HFFc6 (cell line): ENCODE data around the gene OSGEP. TPM values are rescaled to one million over a fixed set of nuclear protein-coding genes. Genes with fewer than 3 reads are reported as not detected.
"Not testable (repeated sequence)": the region's sequence is repeated elsewhere in the genome, so short reads cannot be mapped to it uniquely, and the experiment has no call there.

Experiments
- DNase-seq: peaks from one replicate; pipeline ENCODE4 v3.0.0-alpha.2; 2018
- H3K27ac Mint-ChIP-seq: 2 replicates; pipeline ENCODE4 v1.8.0; 2020; ENCODE audit warnings: mild to moderate bottlenecking, mixed read lengths
- H3K27me3 Mint-ChIP-seq: 2 replicates; pipeline ENCODE4 v1.8.0; 2021; ENCODE audit warnings: mild to moderate bottlenecking, moderate library complexity, mixed read lengths; ENCODE audit not compliant: insufficient read depth
- H3K36me3 Mint-ChIP-seq: 2 replicates; pipeline ENCODE4 v1.8.0; 2021; ENCODE audit warnings: low read depth, mixed read lengths
- H3K4me1 Mint-ChIP-seq: 2 replicates; pipeline ENCODE4 v1.8.0; 2020; ENCODE audit warnings: low read depth, mixed read lengths
- H3K4me3 Mint-ChIP-seq: 2 replicates; pipeline ENCODE4 v1.8.0; 2020; ENCODE audit warnings: mild to moderate bottlenecking, moderate library complexity, mixed read lengths
- H3K9me3 Mint-ChIP-seq: 2 replicates; pipeline ENCODE4 v1.8.0; 2020; ENCODE audit warnings: mild to moderate bottlenecking, mixed read lengths
- total RNA-seq, 6 experiments: library from RNA; stranded (reverse); fragmentation: NEBNext Ultra II Directional; extraction: Animal tissue kit (Norgen Biotek cat#: 25700); gene quantifications; 2 replicates in 1 of 6; 3 replicates in 5 of 6; pipeline ENCODE4 v1.2.3, GENCODE V29; 2021
- TF ChIP-seq, protein P1 (sequence below): fragments of 200-600 bp; sonication (generic); IDR thresholded peaks from 2 replicates; pipeline ENCODE4 v1.5.0; 2021; ENCODE audit warnings: antibody characterized with exemption, mild to moderate bottlenecking

OSGEP gene
- total RNA-seq, 6 experiments from 2014 or later: 26.4 to 33.8 (median 30.7) TPM

- H3K4me1 Mint-ChIP-seq: no peaks in the 10 kb centered on the region
- H3K9me3 Mint-ChIP-seq: no peaks in the 10 kb centered on the region
- H3K27me3 Mint-ChIP-seq: no peaks in the 10 kb centered on the region; the same call in 1 of the 2 replicates
- H3K27ac Mint-ChIP-seq: no peak overlapping the region
- H3K4me3 Mint-ChIP-seq: no peak overlapping the region
- TF ChIP-seq, protein P1, sequence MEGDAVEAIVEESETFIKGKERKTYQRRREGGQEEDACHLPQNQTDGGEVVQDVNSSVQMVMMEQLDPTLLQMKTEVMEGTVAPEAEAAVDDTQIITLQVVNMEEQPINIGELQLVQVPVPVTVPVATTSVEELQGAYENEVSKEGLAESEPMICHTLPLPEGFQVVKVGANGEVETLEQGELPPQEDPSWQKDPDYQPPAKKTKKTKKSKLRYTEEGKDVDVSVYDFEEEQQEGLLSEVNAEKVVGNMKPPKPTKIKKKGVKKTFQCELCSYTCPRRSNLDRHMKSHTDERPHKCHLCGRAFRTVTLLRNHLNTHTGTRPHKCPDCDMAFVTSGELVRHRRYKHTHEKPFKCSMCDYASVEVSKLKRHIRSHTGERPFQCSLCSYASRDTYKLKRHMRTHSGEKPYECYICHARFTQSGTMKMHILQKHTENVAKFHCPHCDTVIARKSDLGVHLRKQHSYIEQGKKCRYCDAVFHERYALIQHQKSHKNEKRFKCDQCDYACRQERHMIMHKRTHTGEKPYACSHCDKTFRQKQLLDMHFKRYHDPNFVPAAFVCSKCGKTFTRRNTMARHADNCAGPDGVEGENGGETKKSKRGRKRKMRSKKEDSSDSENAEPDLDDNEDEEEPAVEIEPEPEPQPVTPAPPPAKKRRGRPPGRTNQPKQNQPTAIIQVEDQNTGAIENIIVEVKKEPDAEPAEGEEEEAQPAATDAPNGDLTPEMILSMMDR: no peak
- DNase-seq: no peak
- peaks cover 33% of the 10 kb centered on the region for H3K36me3 Mint-ChIP-seq
Measured at GRCh38 chr14:20446889-20447288, 7.7 kb downstream of the OSGEP start.

DNA sequence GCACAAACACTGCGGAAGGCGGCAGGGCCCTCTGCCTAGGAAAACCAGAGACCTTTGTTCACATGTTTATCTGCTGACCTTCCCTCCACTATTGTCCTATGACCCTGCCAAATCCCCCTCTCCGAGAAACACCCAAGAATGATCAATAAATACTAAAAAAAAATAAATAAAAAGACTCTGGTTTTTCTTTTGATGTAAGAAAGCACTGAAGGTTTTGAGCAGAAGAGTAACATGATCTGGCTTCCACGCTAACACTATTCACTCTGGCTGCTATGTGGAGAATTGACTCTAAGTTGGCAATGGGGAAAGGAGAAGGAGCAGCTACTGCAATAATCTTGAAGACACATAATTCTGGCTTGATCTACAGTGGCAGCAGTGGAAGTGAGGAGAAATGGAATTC is 11.0 kb downstream of the OSGEP start:
- H3K27me3 Mint-ChIP-seq, H3K4me3 Mint-ChIP-seq, H3K27ac Mint-ChIP-seq, DNase-seq, H3K9me3 Mint-ChIP-seq, H3K4me1 Mint-ChIP-seq: not testable (repeated sequence)
- peaks cover 15% of the 10 kb centered on the region for H3K36me3 Mint-ChIP-seq

- H3K27ac Mint-ChIP-seq: no peak overlapping the region
- peaks cover 8% of the 10 kb centered on the region; the same call in 1 of the 2 replicates for H3K4me1 Mint-ChIP-seq
- no peaks in the 10 kb centered on the region for H3K36me3 Mint-ChIP-seq
- H3K4me3 Mint-ChIP-seq: no peak overlapping the region
- H3K27me3 Mint-ChIP-seq: peaks cover 4% of the 10 kb centered on the region
- TF ChIP-seq, protein P1: no peak
- no peaks in the 10 kb centered on the region for H3K9me3 Mint-ChIP-seq
- no peak for DNase-seq
Measured at GRCh38 chr14:20441461-20441860, 13.2 kb downstream of the OSGEP start.

GRCh38 chr14:20440882-20441281 is 13.7 kb downstream of the OSGEP start:
- TF ChIP-seq, protein P1: no peak
- H3K27me3 Mint-ChIP-seq: peaks cover 4% of the 10 kb centered on the region
- no peaks in the 10 kb centered on the region for H3K9me3 Mint-ChIP-seq
- no peaks in the 10 kb centered on the region for H3K36me3 Mint-ChIP-seq
- no peak overlapping the region for H3K4me3 Mint-ChIP-seq
- H3K4me1 Mint-ChIP-seq: peaks cover 12% of the 10 kb centered on the region
- DNase-seq: no peak
- H3K27ac Mint-ChIP-seq: no peak overlapping the region

GRCh38 chr14:20440465-20440864 is 14.1 kb downstream of the OSGEP start:
- no peak overlapping the region for H3K27ac Mint-ChIP-seq
- peaks cover 7% of the 10 kb centered on the region for H3K27me3 Mint-ChIP-seq
- no peak for DNase-seq
- peaks cover 16% of the 10 kb centered on the region for H3K4me1 Mint-ChIP-seq
- H3K4me3 Mint-ChIP-seq: no peak overlapping the region
- H3K36me3 Mint-ChIP-seq: no peaks in the 10 kb centered on the region
- no peaks in the 10 kb centered on the region for H3K9me3 Mint-ChIP-seq
- TF ChIP-seq, protein P1: no peak

DNA sequence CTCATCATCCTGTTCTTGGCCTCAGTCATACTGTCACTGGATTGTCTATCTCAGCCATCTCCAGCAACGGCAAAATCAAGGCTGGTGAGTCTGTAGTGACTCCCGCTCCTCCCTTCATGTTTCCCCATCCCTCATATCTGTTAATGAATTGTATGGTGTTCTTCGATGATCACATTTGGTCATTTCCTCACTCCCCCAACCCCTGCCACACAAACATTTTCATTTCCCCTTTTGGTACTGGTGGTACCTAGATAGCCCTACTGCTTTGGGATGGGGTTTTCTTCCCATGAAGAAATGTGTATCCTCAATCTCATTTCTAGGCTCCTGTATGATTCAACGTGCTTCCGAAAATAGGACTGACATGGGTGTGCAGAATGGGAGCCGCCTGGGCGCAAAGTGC is 15.9 kb downstream of the OSGEP start:
- Mint-ChIP-seq H3K9me3 (no peaks in the 10 kb centered on the region), H3K4me1 (peaks cover 19% of the 10 kb centered on the region), H3K27ac (no peak overlapping the region), H3K4me3 (no peak overlapping the region), H3K36me3 (no peaks in the 10 kb centered on the region), H3K27me3 (peaks cover 10% of the 10 kb centered on the region)
- TF ChIP-seq, protein P1: no peak
- no peak for DNase-seq
